ENCODE measurements around the gene RALGAPB.
A peak's percentile ranks its signal among the peaks of the same experiment; 100 is the strongest.

RALGAPB gene

GRCh38 chr20:38551056-38551626 lies 78.5 kb downstream of the RALGAPB start:
- no peak for DNase-seq

- DNase-seq: no peak
Measured at GRCh38 chr20:38554986-38555385, 82.3 kb downstream of the RALGAPB start.

- no peak for DNase-seq
Measured at GRCh38 chr20:38555395-38555794, 82.8 kb downstream of the RALGAPB start.

GRCh38 chr20:38557174-38557573 lies 84.5 kb downstream of the RALGAPB start:
- no peak for DNase-seq

- DNase-seq: no peak
Measured at GRCh38 chr20:38558596-38559360, 86.1 kb downstream of the RALGAPB start.

- DNase-seq: no peak
Measured at GRCh38 chr20:38559764-38560163, 87.1 kb downstream of the RALGAPB start.

GRCh38 chr20:38563802-38564431 lies 91.3 kb downstream of the RALGAPB start:
- no peak for DNase-seq

GRCh38 chr20:38564680-38565079 lies 92.0 kb downstream of the RALGAPB start:
- DNase-seq: no peak

GRCh38 chr20:38566036-38566598 lies 93.5 kb downstream of the RALGAPB start:
- no peak for DNase-seq

- DNase-seq: no peak
Measured at GRCh38 chr20:38569747-38570525, 97.3 kb downstream of the RALGAPB start.

- DNase-seq: no peak
Measured at GRCh38 chr20:38573413-38573812, 100.8 kb downstream of the RALGAPB start.

- DNase-seq: no peak
Measured at GRCh38 chr20:38579219-38579910, 106.7 kb downstream of the RALGAPB start.

GRCh38 chr20:38579921-38580320 lies 107.3 kb downstream of the RALGAPB start:
- DNase-seq: no peak

- DNase-seq: peak; percentile 69
Measured at GRCh38 chr20:38581013-38581412, 108.4 kb downstream of the RALGAPB start, which contains the start of gene ADIG. Gene ADIG, plus strand, starts transcription at chr20:38581197. Its CDS starts 54 bp downstream, at chr20:38581251.

- no peak for DNase-seq
Measured at GRCh38 chr20:38581830-38582358, 109.3 kb downstream of the RALGAPB start.

GRCh38 chr20:38583306-38583705 lies 110.7 kb downstream of the RALGAPB start:
- no peak for DNase-seq

- no peak for DNase-seq
Measured at GRCh38 chr20:38584099-38584763, 111.6 kb downstream of the RALGAPB start.

GRCh38 chr20:38585404-38586180 lies 112.9 kb downstream of the RALGAPB start:
- DNase-seq: no peak

GRCh38 chr20:38586181-38586525 lies 113.5 kb downstream of the RALGAPB start:
- no peak for DNase-seq

GRCh38 chr20:38588303-38588702 lies 115.7 kb downstream of the RALGAPB start:
- DNase-seq: no peak

GRCh38 chr20:38589351-38589750 lies 116.7 kb downstream of the RALGAPB start:
- no peak for DNase-seq

Measured in midbrain (tissue), 1 donor.